BJ (cell line): Measurements from ENCODE around the gene NPHP4. TPM values are rescaled to one million over a fixed set of nuclear protein-coding genes. Genes with fewer than 3 reads are reported as not detected.

Experiments
- CTCF ChIA-PET: fragments of 350-600 bp; formaldehyde crosslinking; extraction: SDS; loops from one replicate; lab custom pipeline; 2021; ENCODE audit warnings: antibody characterized with exemption, inconsistent platforms; lab: Yijun Ruan, JAX
- POLR2A ChIA-PET: fragments of 300-600 bp; sonication (Branson Sonifier 250); formaldehyde crosslinking; extraction: SDS; loops from one replicate; lab custom pipeline; 2021; ENCODE audit warnings: antibody characterized with exemption; lab: Charles Lee
- DNase-seq: peaks from one replicate; pipeline ENCODE4 v3.0.0-alpha.2; 2011; ENCODE audit warnings: low read depth
- H3K27me3 ChIP-seq: 2 replicates; pipeline ENCODE4 v1.6.0; 2011; ENCODE audit warnings: low read length; ENCODE audit not compliant: control insufficient read depth, insufficient read depth
- H3K36me3 ChIP-seq: 2 replicates; pipeline ENCODE4 v1.5.1; 2011; ENCODE audit warnings: low read length; ENCODE audit not compliant: control insufficient read depth, insufficient read depth
- H3K4me3 ChIP-seq: 2 replicates; pipeline ENCODE4 v1.5.1; 2011; ENCODE audit warnings: low read depth, mild to moderate bottlenecking, control low read depth, low read length
- CTCF ChIP-seq: IDR thresholded peaks from 2 replicates; pipeline ENCODE4 v1.5.1; 2011; ENCODE audit warnings: low read depth, mild to moderate bottlenecking, control low read depth, inconsistent platforms, low read length, moderate library complexity; ENCODE audit not compliant: insufficient read depth
- polyA plus RNA-seq: library from polyadenylated mRNA; depleted of rRNA; stranded (reverse); fragments of >200 nt; gene quantifications from 2 replicates; pipeline ENCODE4 v1.2.3, GENCODE V29; 2011

NPHP4 gene
- polyA plus RNA-seq, 1 experiment, result 4.3 TPM

DNA sequence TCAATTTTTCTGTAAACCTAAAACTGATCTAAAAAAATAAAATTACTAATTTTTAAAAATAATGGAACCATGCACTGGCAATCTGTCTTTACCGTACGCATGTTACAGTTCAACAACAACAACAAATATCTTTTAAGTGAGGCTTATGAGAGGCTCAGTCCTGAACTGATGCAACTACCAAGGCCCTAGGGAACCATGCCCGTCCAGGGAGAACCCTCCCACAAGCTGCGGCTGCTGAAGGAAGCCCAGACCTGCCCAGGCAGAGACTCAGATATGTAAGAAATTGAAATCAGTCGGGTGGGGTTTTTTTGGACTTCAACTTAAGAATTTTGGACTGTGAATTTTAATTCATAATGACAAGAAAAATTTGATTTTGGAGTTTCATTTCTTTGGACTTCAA is 91.1 kb downstream of the NPHP4 start:
- no peaks in the 10 kb centered on the region for H3K27me3 ChIP-seq
- H3K4me3 ChIP-seq, result no peak overlapping the region
- peaks cover 2% of the 10 kb centered on the region; the same call in 1 of the 2 replicates for H3K36me3 ChIP-seq
- CTCF ChIA-PET, result interaction anchor here (1.0 to 1.4 kb wide), 2 partner anchors 9 to 391 kb away, joined by 3 to 4 read pairs; no protein-coding TSS in a partner anchor
- TF ChIP-seq CTCF, result no peak
- POLR2A ChIA-PET, result no interaction called here
- DNase-seq, result no peak

DNA sequence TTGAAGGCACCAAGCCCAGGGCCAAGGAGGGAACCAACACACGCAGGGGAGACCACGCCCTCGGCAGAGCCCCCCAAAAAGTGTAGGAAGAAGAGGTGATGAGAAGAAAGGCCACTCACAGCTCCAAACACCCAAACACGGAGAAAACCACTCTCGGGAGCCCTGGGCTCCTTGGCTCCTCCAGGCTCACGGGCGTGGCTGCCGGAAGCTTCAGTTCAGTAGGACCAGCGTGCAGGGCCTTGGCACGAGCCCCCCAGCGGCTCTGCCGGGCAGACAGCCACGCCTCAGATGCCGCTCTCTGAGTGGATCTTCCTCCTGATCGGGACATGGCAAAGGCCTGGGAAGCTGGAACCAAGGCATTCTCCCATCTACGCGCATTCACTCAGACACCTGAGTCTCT is 94.0 kb downstream of the NPHP4 start:
- ChIA-PET POLR2A (no interaction called here), CTCF (interaction anchor here (3.0 kb wide), 1 partner anchor 17 kb away, joined by 14 read pairs; no protein-coding TSS in a partner anchor)
- Histone ChIP-seq H3K27me3 (no peaks in the 10 kb centered on the region), H3K36me3 (no peaks in the 10 kb centered on the region), H3K4me3 (no peak overlapping the region)
- TF ChIP-seq CTCF, result no peak
- no peak for DNase-seq

DNA sequence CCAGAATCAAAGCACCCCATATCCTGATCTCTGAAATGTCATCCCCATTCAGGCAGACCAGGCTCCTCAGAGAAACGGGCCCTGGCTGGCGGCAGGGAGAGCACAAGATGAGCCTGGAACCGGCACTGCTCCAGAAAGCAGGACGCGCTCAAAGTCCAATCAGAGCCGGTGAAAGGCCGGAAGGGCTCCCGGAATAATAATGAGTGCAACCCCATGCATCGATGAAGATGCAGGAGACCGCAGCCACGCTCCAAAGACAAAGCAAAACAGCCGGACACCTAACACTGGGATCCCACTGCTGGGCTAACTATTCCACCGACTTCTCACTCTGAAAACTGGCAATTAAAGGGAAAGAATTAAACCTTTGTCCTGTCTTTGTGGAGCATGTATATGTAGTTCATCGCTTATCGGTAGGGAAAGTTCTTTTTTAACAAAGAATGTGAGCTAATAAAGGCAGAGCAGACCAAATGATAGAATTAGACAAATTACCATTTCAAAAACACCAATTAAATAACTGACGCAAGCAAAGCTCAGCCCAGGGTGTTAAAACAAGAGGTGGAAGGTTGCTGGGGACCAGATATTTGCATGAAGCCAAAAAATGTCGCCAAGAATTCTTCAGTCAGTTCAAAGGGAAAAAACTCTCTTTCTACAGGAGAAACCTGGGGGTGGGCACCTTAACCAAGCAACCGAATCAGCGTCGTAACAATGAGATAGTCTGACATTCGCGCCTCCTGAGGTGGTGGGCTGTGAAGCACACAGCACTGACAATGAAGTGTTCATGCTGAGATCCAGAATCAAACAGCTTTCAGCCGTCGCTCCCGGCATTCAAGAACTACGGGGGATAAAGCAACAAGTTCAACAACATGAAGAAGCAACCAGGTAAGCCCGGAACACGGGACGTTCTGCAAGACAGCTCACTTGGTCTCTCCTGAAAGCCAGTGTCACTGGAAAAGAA is 95.2 kb downstream of the NPHP4 start:
- no peak for DNase-seq
- CTCF ChIA-PET, result interaction anchor here (3.0 kb wide), 1 partner anchor 19 kb away, joined by 14 read pairs; no protein-coding TSS in a partner anchor
- POLR2A ChIA-PET, result no interaction called here
- no peak for TF ChIP-seq CTCF
- H3K4me3 ChIP-seq, result no peak overlapping the region
- H3K36me3 ChIP-seq, result no peaks in the 10 kb centered on the region
- H3K27me3 ChIP-seq, result no peaks in the 10 kb centered on the region

GRCh38 chr1:5895446-5896406 is 96.5 kb downstream of the NPHP4 start:
- POLR2A ChIA-PET, result no interaction called here
- no peak for DNase-seq
- CTCF ChIA-PET, result interaction anchor here (1.1 to 3.0 kb wide), 2 partner anchors 15 to 20 kb away, joined by 3 to 14 read pairs; no protein-coding TSS in a partner anchor
- Histone ChIP-seq H3K27me3 (no peaks in the 10 kb centered on the region), H3K36me3 (no peaks in the 10 kb centered on the region), H3K4me3 (no peak overlapping the region)
- TF ChIP-seq CTCF, result no peak
